CD4-positive, alpha-beta T cell treated with Interleukin-10 for 1 hour (primary cell): ENCODE results near the gene KICS2.
"Not testable (repeated sequence)": the region's sequence is repeated elsewhere in the genome, so short reads cannot be mapped to it uniquely, and the experiment has no call there.

Source experiments
- DNase-seq: peaks from one replicate; pipeline ENCODE4 v3.0.0-alpha.2; 2020

KICS2 gene

GRCh38 chr12:64212119-64212746, 9.9 kb downstream of the KICS2 start:
- DNase-seq, result no peak

GRCh38 chr12:64207453-64207852, 14.6 kb downstream of the KICS2 start:
- DNase-seq, result no peak

GRCh38 chr12:64205542-64205941, 16.6 kb downstream of the KICS2 start:
- no peak for DNase-seq

GRCh38 chr12:64203775-64204174, 18.3 kb downstream of the KICS2 start:
- no peak for DNase-seq

GRCh38 chr12:64203036-64203435, 19.1 kb downstream of the KICS2 start:
- DNase-seq, result no peak

GRCh38 chr12:64195841-64196240, 26.3 kb downstream of the KICS2 start:
- not testable (repeated sequence) for DNase-seq

- DNase-seq, result no peak
These were observed 27.6 kb downstream of the KICS2 start for GRCh38 chr12:64194333-64195149.

GRCh38 chr12:64193931-64194330, 28.2 kb downstream of the KICS2 start:
- DNase-seq, result no peak

- no peak for DNase-seq
These were observed 29.3 kb downstream of the KICS2 start for GRCh38 chr12:64192644-64193444.

- DNase-seq, result no peak
These were observed 32.0 kb downstream of the KICS2 start for GRCh38 chr12:64190140-64190539.

GRCh38 chr12:64189530-64189929, 32.6 kb downstream of the KICS2 start:
- no peak for DNase-seq

GRCh38 chr12:64187794-64188193, 34.3 kb downstream of the KICS2 start:
- DNase-seq, result no peak

- no peak for DNase-seq
These were observed 34.7 kb downstream of the KICS2 start for GRCh38 chr12:64187370-64187769.

- DNase-seq, result no peak
These were observed 35.3 kb downstream of the KICS2 start for GRCh38 chr12:64186789-64187188.

- DNase-seq, result no peak
These were observed 37.9 kb downstream of the KICS2 start for GRCh38 chr12:64184216-64184615.

- DNase-seq, result no peak
These were observed 40.4 kb downstream of the KICS2 start for GRCh38 chr12:64181430-64182291.

- DNase-seq, result no peak
These were observed 41.1 kb downstream of the KICS2 start for GRCh38 chr12:64180951-64181350.

- DNase-seq, result no peak
These were observed 44.0 kb downstream of the KICS2 start for GRCh38 chr12:64178122-64178521.

- DNase-seq, result no peak
These were observed 45.1 kb downstream of the KICS2 start for GRCh38 chr12:64177001-64177400.

GRCh38 chr12:64175254-64175945, 46.7 kb downstream of the KICS2 start:
- no peak for DNase-seq

- no peak for DNase-seq
These were observed 48.6 kb downstream of the KICS2 start for GRCh38 chr12:64173456-64173855.
